CD4-positive, CD25-positive, alpha-beta regulatory T cell (primary cell): Measurements from ENCODE around the gene SPATC1L. TPM values are rescaled to one million over a fixed set of nuclear protein-coding genes. Genes with fewer than 3 reads are reported as not detected.
A peak's percentile ranks its signal among the peaks of the same experiment; 100 is the strongest.

Source experiments
- ATAC-seq, 2 donors: fragments of 150-1000 bp; cut with Tn5 transposase; one replicate each; pipeline ENCODE4 v1.10.0; 2021; ENCODE audit warnings: low read depth in 2 of 2, moderate number of reproducible peaks in 2 of 2, moderate library complexity in 1 of 2
- DNase-seq, 3 donors: peaks; one replicate each; pipeline versions ENCODE4 v3.0.0 to v3.0.0-alpha.2; 2012 to 2022; ENCODE audit warnings: mixed read lengths in 1 of 3
- H3K27ac ChIP-seq: one replicate; pipeline ENCODE4 v1.7.0; 2013; ENCODE audit warnings: mild to moderate bottlenecking, low read length; ENCODE audit not compliant: insufficient read depth, poor library complexity, severe bottlenecking
- H3K27me3 ChIP-seq: one replicate; pipeline ENCODE4 v1.7.0; 2013; ENCODE audit warnings: low read length; ENCODE audit not compliant: control insufficient read depth, insufficient read depth
- H3K36me3 ChIP-seq: one replicate; pipeline ENCODE4 v1.7.0; 2013; ENCODE audit warnings: mild to moderate bottlenecking, low read length, moderate library complexity; ENCODE audit not compliant: control insufficient read depth, insufficient read depth
- H3K4me1 ChIP-seq: 2 replicates; pipeline ENCODE4 v1.7.0; 2013; ENCODE audit warnings: mild to moderate bottlenecking, low read length; ENCODE audit not compliant: insufficient read depth, control insufficient read depth, poor library complexity, severe bottlenecking
- H3K4me3 ChIP-seq: one replicate; pipeline ENCODE4 v1.7.0; 2013; ENCODE audit warnings: low read depth, mild to moderate bottlenecking, low read length, moderate library complexity
- H3K9me3 ChIP-seq, 2 experiments: 1 replicate in 1 of 2; 2 replicates in 1 of 2; pipeline ENCODE4 v1.7.0; 2013; ENCODE audit warnings: low read length in 2 of 2, mild to moderate bottlenecking in 1 of 2, moderate library complexity in 1 of 2; ENCODE audit not compliant: control insufficient read depth in 2 of 2
- H3K27ac Mint-ChIP-seq, 3 donors: one replicate each; pipeline ENCODE4 v1.8.0; 2020 to 2022; ENCODE audit warnings: mild to moderate bottlenecking in 3 of 3, mixed read lengths in 3 of 3, moderate library complexity in 2 of 3
- H3K27me3 Mint-ChIP-seq: one replicate; pipeline ENCODE4 v1.8.0; 2022; ENCODE audit warnings: mild to moderate bottlenecking, mixed read lengths
- H3K36me3 Mint-ChIP-seq: one replicate; pipeline ENCODE4 v1.8.0; 2020; ENCODE audit warnings: mixed read lengths
- H3K4me1 Mint-ChIP-seq, 4 donors: one replicate each; pipeline ENCODE4 v1.8.0; 2020 to 2022; ENCODE audit warnings: mixed read lengths in 4 of 4, mild to moderate bottlenecking in 1 of 4
- H3K4me3 Mint-ChIP-seq, 4 donors: one replicate each; pipeline ENCODE4 v1.8.0; 2020 to 2022; ENCODE audit warnings: mild to moderate bottlenecking in 4 of 4, mixed read lengths in 4 of 4, moderate library complexity in 3 of 4
- H3K9me3 Mint-ChIP-seq, 7 donors: one replicate each; pipeline ENCODE4 v1.8.0; 2020 to 2022; ENCODE audit warnings: mixed read lengths in 7 of 7, mild to moderate bottlenecking in 3 of 7, moderate library complexity in 2 of 7
- polyA plus RNA-seq, 4 donors: library from polyadenylated mRNA; unstranded; fragments of 300-500 nt; fragmentation: Illumina TruSeq; gene quantifications; one replicate each; pipeline ENCODE4 v1.2.3, GENCODE V29; 2021
- total RNA-seq: library from RNA; stranded (reverse); gene quantifications from one replicate; pipeline ENCODE4 v1.2.3, GENCODE V29; 2022

Gene SPATC1L
- total RNA-seq, result 1.7 TPM
- 1 to 10 TPM; 2.5 to 9.2 (median 6.2) TPM for polyA plus RNA-seq

GRCh38 chr21:46183910-46184624 is at the start of gene SPATC1L:
SPATC1L (minus strand) TSS chr21:46184459; CDS start chr21:46182816, 1,643 bp downstream.
- DNase-seq (peak in 2 of 3 donors; percentile 44 to 46), ATAC-seq (peak; percentile 53 to 62)
- H3K4me3 ChIP-seq, result peak within 1 kb of the TSS; percentile 69
- Mint-ChIP-seq H3K9me3 (no peaks in the 10 kb centered on the region), H3K4me3 (peak within 1 kb of the TSS; percentile 69 to 90 (median 88)), H3K4me1 (peaks cover 0 to 15% (median 5%) of the 10 kb centered on the region in 4 donors), H3K36me3 (no peaks in the 10 kb centered on the region), H3K27me3 (no peaks in the 10 kb centered on the region), H3K27ac (peak within 1 kb of the TSS in 2 of 3 donors; percentile 48 to 88)
- no peaks in the 10 kb centered on the region for H3K36me3 ChIP-seq
- no peaks in the 10 kb centered on the region for H3K9me3 ChIP-seq
- H3K4me1 ChIP-seq, result peaks cover 10% of the 10 kb centered on the region
- H3K27ac ChIP-seq, result peak within 1 kb of the TSS; percentile 86
- H3K27me3 ChIP-seq, result no peaks in the 10 kb centered on the region

GRCh38 chr21:46229923-46230260 is 45.6 kb upstream of the SPATC1L start:
- no peak for DNase-seq
- Histone ChIP-seq H3K9me3 (no peaks in the 10 kb centered on the region), H3K27ac (peak overlapping the region; percentile 66), H3K4me3 (peak overlapping the region; percentile 26), H3K4me1 (peaks cover 26% of the 10 kb centered on the region), H3K27me3 (no peaks in the 10 kb centered on the region), H3K36me3 (peaks cover 14% of the 10 kb centered on the region)
- H3K4me1 Mint-ChIP-seq, result peaks cover 22 to 49% (median 28%) of the 10 kb centered on the region in 4 donors
- peak overlapping the region in 2 of 3 donors; percentile 80 to 82 for H3K27ac Mint-ChIP-seq
- H3K9me3 Mint-ChIP-seq, result peaks cover 0 to 2% (median 0%) of the 10 kb centered on the region in 7 donors
- H3K36me3 Mint-ChIP-seq, result peaks cover 23% of the 10 kb centered on the region
- H3K27me3 Mint-ChIP-seq, result no peaks in the 10 kb centered on the region
- H3K4me3 Mint-ChIP-seq, result peak overlapping the region; percentile 74 to 97 (median 76)
- no peak for ATAC-seq

- Mint-ChIP-seq H3K9me3 (peaks cover 0 to 2% (median 0%) of the 10 kb centered on the region in 7 donors), H3K4me1 (peaks cover 22 to 49% (median 27%) of the 10 kb centered on the region in 4 donors), H3K4me3 (peak overlapping the region; percentile 82 to 97 (median 91)), H3K36me3 (peaks cover 17% of the 10 kb centered on the region), H3K27ac (peak overlapping the region; percentile 94 to 100 (median 98)), H3K27me3 (no peaks in the 10 kb centered on the region)
- no peaks in the 10 kb centered on the region for H3K9me3 ChIP-seq
- DNase-seq, result peak in 1 of 3 donors; percentile 51
- no peaks in the 10 kb centered on the region for H3K27me3 ChIP-seq
- peak overlapping the region; percentile 26 for H3K4me3 ChIP-seq
- peak; percentile 33 for ATAC-seq
- peaks cover 9% of the 10 kb centered on the region for H3K36me3 ChIP-seq
- H3K27ac ChIP-seq, result peak overlapping the region; percentile 66
- peaks cover 26% of the 10 kb centered on the region for H3K4me1 ChIP-seq
Measured at GRCh38 chr21:46229133-46229922, 45.1 kb upstream of the SPATC1L start.

- H3K27me3 Mint-ChIP-seq, result no peaks in the 10 kb centered on the region
- ATAC-seq, result peak; percentile 99
Measured at GRCh38 chr21:46228345-46229051, 44.2 kb upstream of the SPATC1L start, which contains the start of gene LSS. LSS (minus strand) TSS chr21:46228774; CDS start chr21:46228745, 29 bp downstream.

GRCh38 chr21:46227811-46228344 is 43.6 kb upstream of the SPATC1L start:
- Histone ChIP-seq H3K36me3 (peaks cover under 1% of the 10 kb centered on the region), H3K27me3 (no peaks in the 10 kb centered on the region), H3K4me1 (peaks cover 26% of the 10 kb centered on the region), H3K27ac (peak overlapping the region; percentile 76), H3K4me3 (peak overlapping the region; percentile 72), H3K9me3 (no peaks in the 10 kb centered on the region)
- Mint-ChIP-seq H3K36me3 (peaks cover 9% of the 10 kb centered on the region), H3K4me1 (peaks cover 15 to 49% (median 26%) of the 10 kb centered on the region in 4 donors), H3K9me3 (peaks cover 0 to 2% (median 0%) of the 10 kb centered on the region in 7 donors), H3K4me3 (peak overlapping the region; percentile 82 to 95 (median 86)), H3K27ac (peak overlapping the region; percentile 66 to 91 (median 89)), H3K27me3 (no peaks in the 10 kb centered on the region)
- DNase-seq (peak in 1 of 3 donors; percentile 9), ATAC-seq (no peak)

More at GRCh38 chr21:46228345-46229051, 44.2 kb upstream of the SPATC1L start, which contains the start of gene LSS:
- peaks cover 9% of the 10 kb centered on the region for H3K36me3 Mint-ChIP-seq
- peaks cover 17 to 49% (median 26%) of the 10 kb centered on the region in 4 donors for H3K4me1 Mint-ChIP-seq
- Histone ChIP-seq H3K36me3 (peaks cover under 1% of the 10 kb centered on the region), H3K9me3 (no peaks in the 10 kb centered on the region), H3K27ac (peak within 1 kb of the TSS; percentile 76), H3K4me1 (peaks cover 26% of the 10 kb centered on the region), H3K27me3 (no peaks in the 10 kb centered on the region), H3K4me3 (peak within 1 kb of the TSS; percentile 72)
- peak; percentile 97 to 99 (median 99) for DNase-seq
- peaks cover 0 to 2% (median 0%) of the 10 kb centered on the region in 7 donors for H3K9me3 Mint-ChIP-seq
- peak within 1 kb of the TSS; percentile 94 to 100 (median 98) for H3K27ac Mint-ChIP-seq
- H3K4me3 Mint-ChIP-seq, result peak within 1 kb of the TSS; percentile 82 to 97 (median 94)

- Histone ChIP-seq H3K4me1 (peaks cover 26% of the 10 kb centered on the region), H3K9me3 (no peaks in the 10 kb centered on the region), H3K27me3 (no peaks in the 10 kb centered on the region), H3K27ac (peak overlapping the region; percentile 76), H3K36me3 (peaks cover 7% of the 10 kb centered on the region), H3K4me3 (peak overlapping the region; percentile 72)
- Mint-ChIP-seq H3K27me3 (no peaks in the 10 kb centered on the region), H3K4me1 (peaks cover 15 to 46% (median 26%) of the 10 kb centered on the region in 4 donors), H3K36me3 (peaks cover 12% of the 10 kb centered on the region), H3K9me3 (peaks cover 0 to 2% (median 0%) of the 10 kb centered on the region in 7 donors), H3K4me3 (peak overlapping the region; percentile 82 to 95 (median 86)), H3K27ac (peak overlapping the region in 2 of 3 donors; percentile 89 to 91)
- no peak for DNase-seq
- ATAC-seq, result no peak
Measured at GRCh38 chr21:46226920-46227599, 42.8 kb upstream of the SPATC1L start.
